Naive thymus-derived CD4-positive, alpha-beta T cell (primary cell): ENCODE data around the gene RARRES2. TPM values are rescaled to one million over a fixed set of nuclear protein-coding genes. Genes with fewer than 3 reads are reported as not detected.

Experiments
- ATAC-seq: fragments of 150-1000 bp; cut with Tn5 transposase; 2 replicates; pipeline ENCODE4 v1.10.0; 2021; ENCODE audit warnings: mild to moderate bottlenecking, moderate library complexity
- CTCF ChIA-PET: fragments of 350-600 bp; sonication (Branson Sonifier 250); formaldehyde crosslinking; loops from one replicate; lab custom pipeline; 2021; ENCODE audit warnings: antibody characterized with exemption; lab: Charles Lee
- POLR2A ChIA-PET: fragments of 350-600 bp; sonication (Branson Sonifier 250); formaldehyde crosslinking; loops from one replicate; lab custom pipeline; 2021; ENCODE audit warnings: antibody characterized with exemption, inconsistent platforms; lab: Charles Lee
- DNase-seq, 9 donors: peaks; one replicate each; pipeline versions ENCODE4 v3.0.0 to v3.0.0-alpha.2; 2020 to 2022; ENCODE audit warnings: mixed read lengths in 1 of 9
- H3K27ac ChIP-seq: one replicate; pipeline ENCODE4 v1.7.0; 2013; ENCODE audit warnings: mild to moderate bottlenecking, low read depth, low read length, moderate library complexity
- H3K27me3 ChIP-seq, 2 donors: one replicate each; pipeline ENCODE4 v1.7.0; 2013; ENCODE audit warnings: low read length in 2 of 2, mild to moderate bottlenecking in 2 of 2, moderate library complexity in 2 of 2; ENCODE audit not compliant: control insufficient read depth in 2 of 2, insufficient read depth in 2 of 2
- H3K36me3 ChIP-seq, 3 experiments: 1 replicate in 2 of 3; 2 replicates in 1 of 3; pipeline ENCODE4 v1.7.0; 2013; ENCODE audit warnings: low read length in 3 of 3, mild to moderate bottlenecking in 3 of 3, moderate library complexity in 1 of 3; ENCODE audit not compliant: insufficient read depth in 3 of 3, control insufficient read depth in 2 of 3
- H3K4me1 ChIP-seq, 2 donors: one replicate each; pipeline ENCODE4 v1.7.0; 2013; ENCODE audit warnings: low read length in 2 of 2, mild to moderate bottlenecking in 2 of 2, moderate library complexity in 1 of 2; ENCODE audit not compliant: control insufficient read depth in 2 of 2, insufficient read depth in 2 of 2
- H3K4me3 ChIP-seq: 2 replicates; pipeline ENCODE4 v1.7.0; 2013; ENCODE audit warnings: mild to moderate bottlenecking, low read length
- H3K9me3 ChIP-seq, 3 experiments: 1 replicate in 2 of 3; 2 replicates in 1 of 3; pipeline ENCODE4 v1.7.0; 2013; ENCODE audit warnings: low read length in 3 of 3; ENCODE audit not compliant: control insufficient read depth in 2 of 3
- H3K27ac Mint-ChIP-seq, 9 donors: one replicate each; pipeline ENCODE4 v1.8.0; 2020 to 2022; ENCODE audit warnings: mixed read lengths in 9 of 9, mild to moderate bottlenecking in 8 of 9, moderate library complexity in 5 of 9, inconsistent platforms in 2 of 9
- H3K27me3 Mint-ChIP-seq, 5 donors: one replicate each; pipeline ENCODE4 v1.8.0; 2021 to 2022; ENCODE audit warnings: mixed read lengths in 5 of 5, mild to moderate bottlenecking in 1 of 5
- H3K36me3 Mint-ChIP-seq, 5 donors: one replicate each; pipeline ENCODE4 v1.8.0; 2020 to 2022; ENCODE audit warnings: mixed read lengths in 5 of 5, mild to moderate bottlenecking in 3 of 5, inconsistent platforms in 1 of 5
- H3K4me1 Mint-ChIP-seq, 7 donors: one replicate each; pipeline ENCODE4 v1.8.0; 2020 to 2022; ENCODE audit warnings: mixed read lengths in 7 of 7, mild to moderate bottlenecking in 3 of 7, inconsistent platforms in 1 of 7
- H3K4me3 Mint-ChIP-seq, 10 donors: one replicate each; pipeline ENCODE4 v1.8.0; 2020 to 2022; ENCODE audit warnings: mild to moderate bottlenecking in 10 of 10, mixed read lengths in 10 of 10, moderate library complexity in 6 of 10, inconsistent platforms in 2 of 10
- H3K9me3 Mint-ChIP-seq, 11 donors: one replicate each; pipeline ENCODE4 v1.8.0; 2020 to 2022; ENCODE audit warnings: mixed read lengths in 11 of 11, mild to moderate bottlenecking in 4 of 11, inconsistent platforms in 1 of 11, moderate library complexity in 1 of 11
- intact Hi-C, 2 donors: fragments of 100-400 bp; cut with micrococcal nuclease; formaldehyde crosslinking; loops; one replicate each; pipeline ENCODE4 v1.15.1; 2023
- polyA plus RNA-seq, 2 donors: library from polyadenylated mRNA; unstranded; fragments of 300-500 nt; fragmentation: Illumina TruSeq; gene quantifications; one replicate each; pipeline ENCODE4 v1.2.3, GENCODE V29; 2021
- total RNA-seq, 6 experiments: library from RNA in 5 of 6; stranded (reverse) in 5 of 6; gene quantifications; 1 replicate in 5 of 6; 2 replicates in 1 of 6; pipeline ENCODE4 v1.2.3 and lab custom pipeline; 2021 to 2026

Gene RARRES2
- total and polyA plus RNA-seq, 7 experiments from 2014 or later: 0.38 TPM; not detected in 6

DNA sequence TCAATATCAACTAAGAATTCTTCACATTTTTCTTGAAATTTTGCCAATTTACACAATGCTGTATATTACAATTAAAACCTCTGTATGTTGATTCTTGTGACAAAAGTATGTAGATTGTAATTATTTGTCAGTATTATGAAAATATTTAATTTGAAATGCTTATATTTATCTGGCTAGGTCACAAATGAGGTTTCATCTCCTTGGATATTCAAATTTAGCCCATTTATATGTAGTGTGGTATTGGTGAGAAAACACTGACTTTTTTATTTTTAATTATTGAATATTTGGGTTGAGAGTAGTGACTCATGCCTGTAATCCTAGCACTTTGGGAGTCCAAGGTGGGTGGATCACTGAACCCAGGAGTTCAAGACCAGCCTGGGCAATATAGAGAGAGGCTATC is 2.9 kb upstream of the RARRES2 start:
- H3K36me3 Mint-ChIP-seq: peaks cover 0 to 15% (median 3%) of the 10 kb centered on the region in 5 donors
- POLR2A ChIA-PET: interaction anchor here (0.6 kb wide), 1 partner anchor 743 kb away, joined by 3 read pairs; no protein-coding TSS in a partner anchor
- H3K4me3 Mint-ChIP-seq: no peak overlapping the region
- Histone ChIP-seq H3K9me3 (peaks cover 0 to 4% (median 0%) of the 10 kb centered on the region in 3 experiments), H3K27ac (no peak overlapping the region), H3K4me1 (no peaks in the 10 kb centered on the region), H3K27me3 (no peaks in the 10 kb centered on the region), H3K36me3 (no peaks in the 10 kb centered on the region), H3K4me3 (no peak overlapping the region)
- no peak for DNase-seq
- CTCF ChIA-PET: interaction anchor here (0.6 kb wide), 3 partner anchors 11 to 145 kb away, joined by 3 to 4 read pairs (median 3); no protein-coding TSS in a partner anchor
- H3K9me3 Mint-ChIP-seq: peaks cover 0 to 20% (median 6%) of the 10 kb centered on the region in 11 donors
- intact Hi-C loops: no loop called here
- H3K4me1 Mint-ChIP-seq: peaks cover 0 to 13% (median 6%) of the 10 kb centered on the region in 7 donors
- H3K27ac Mint-ChIP-seq: no peak overlapping the region
- ATAC-seq: no peak
- peaks cover 6 to 70% (median 32%) of the 10 kb centered on the region in 5 donors for H3K27me3 Mint-ChIP-seq

DNA sequence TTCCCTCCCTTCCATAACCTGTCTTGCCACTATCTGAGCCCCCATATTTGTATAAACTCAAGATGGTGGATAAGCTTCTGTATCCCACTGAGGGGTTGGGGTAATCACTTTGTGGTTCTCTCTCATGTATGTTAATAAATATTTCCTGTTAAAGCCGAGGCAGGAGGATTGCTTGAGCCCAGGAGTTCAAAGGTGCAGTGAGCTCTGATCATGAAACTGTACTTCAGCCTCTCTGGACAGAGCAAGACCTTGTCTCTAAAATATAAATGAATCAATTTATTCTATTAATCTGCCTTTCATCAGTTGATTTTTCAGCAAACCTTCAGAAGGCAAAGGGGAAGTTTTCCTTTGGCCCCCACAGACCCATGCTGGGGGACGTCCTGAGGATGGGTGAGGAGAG is 1.8 kb upstream of the RARRES2 start:
- peaks cover 0 to 4% (median 0%) of the 10 kb centered on the region in 3 experiments for H3K9me3 ChIP-seq
- H3K27me3 Mint-ChIP-seq: peaks cover 6 to 65% (median 32%) of the 10 kb centered on the region in 5 donors
- DNase-seq (no peak), ATAC-seq (no peak)
- no peak overlapping the region for H3K4me3 ChIP-seq
- peaks cover 0 to 20% (median 6%) of the 10 kb centered on the region in 11 donors for H3K9me3 Mint-ChIP-seq
- no peaks in the 10 kb centered on the region for H3K27me3 ChIP-seq
- ChIA-PET POLR2A (no interaction called here), CTCF (no interaction called here)
- peaks cover 0 to 13% (median 6%) of the 10 kb centered on the region in 7 donors for H3K4me1 Mint-ChIP-seq
- peaks cover 0 to 15% (median 3%) of the 10 kb centered on the region in 5 donors for H3K36me3 Mint-ChIP-seq
- no peak overlapping the region for H3K4me3 Mint-ChIP-seq
- intact Hi-C loops: no loop called here
- H3K27ac Mint-ChIP-seq: no peak overlapping the region
- no peaks in the 10 kb centered on the region for H3K36me3 ChIP-seq
- H3K27ac ChIP-seq: no peak overlapping the region
- no peaks in the 10 kb centered on the region for H3K4me1 ChIP-seq

- Histone ChIP-seq H3K4me3 (no peak overlapping the region), H3K27ac (no peak overlapping the region), H3K36me3 (peaks cover 0 to 6% (median 0%) of the 10 kb centered on the region in 3 experiments), H3K4me1 (no peaks in the 10 kb centered on the region), H3K27me3 (no peaks in the 10 kb centered on the region), H3K9me3 (peaks cover 0 to 4% (median 0%) of the 10 kb centered on the region in 3 experiments)
- DNase-seq (no peak), ATAC-seq (no peak)
- peaks cover 4 to 15% (median 10%) of the 10 kb centered on the region in 5 donors for H3K36me3 Mint-ChIP-seq
- POLR2A ChIA-PET: no interaction called here
- H3K4me3 Mint-ChIP-seq: peak overlapping the region in 1 of 10 donors; percentile 63
- no peak overlapping the region for H3K27ac Mint-ChIP-seq
- peaks cover 0 to 20% (median 6%) of the 10 kb centered on the region in 11 donors for H3K9me3 Mint-ChIP-seq
- H3K27me3 Mint-ChIP-seq: peaks cover 6 to 61% (median 32%) of the 10 kb centered on the region in 5 donors
- intact Hi-C loops: no loop called here
- CTCF ChIA-PET: no interaction called here
- peaks cover 0 to 13% (median 6%) of the 10 kb centered on the region in 7 donors for H3K4me1 Mint-ChIP-seq
Observed at GRCh38 chr7:150342121-150342408, 636 bp upstream of the RARRES2 start.

DNA sequence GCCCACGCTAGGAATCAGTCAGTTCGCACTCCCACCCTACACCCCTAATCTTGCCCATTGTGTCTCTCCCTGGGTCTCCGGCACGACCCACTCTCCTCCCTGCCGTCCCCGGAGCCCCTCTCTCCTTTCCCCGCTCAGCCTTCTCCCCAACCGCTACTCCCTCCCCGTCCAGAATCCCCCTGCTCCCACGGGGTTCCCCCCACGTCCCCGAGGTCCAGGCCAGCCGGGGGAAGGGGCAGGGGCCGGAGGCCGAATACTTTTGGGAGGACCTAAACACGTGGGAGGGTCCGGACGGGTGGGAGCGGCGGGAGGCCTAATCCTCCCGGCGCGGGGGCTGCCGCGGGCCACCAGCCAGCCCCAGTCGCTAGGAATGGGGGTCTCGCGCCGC is 560 bp downstream of the RARRES2 start:
- no peaks in the 10 kb centered on the region for H3K27me3 ChIP-seq
- POLR2A ChIA-PET: no interaction called here
- Mint-ChIP-seq H3K4me1 (peaks cover 0 to 12% (median 6%) of the 10 kb centered on the region in 7 donors), H3K9me3 (peaks cover 0 to 20% (median 6%) of the 10 kb centered on the region in 11 donors), H3K27me3 (peaks cover 6 to 54% (median 24%) of the 10 kb centered on the region in 5 donors), H3K4me3 (peak overlapping the region in 4 of 10 donors; percentile 18 to 70 (median 32)), H3K27ac (no peak overlapping the region), H3K36me3 (peaks cover 4 to 14% (median 11%) of the 10 kb centered on the region in 5 donors)
- H3K36me3 ChIP-seq: peaks cover 0 to 9% (median 0%) of the 10 kb centered on the region in 3 experiments
- DNase-seq: no peak
- no peak overlapping the region for H3K27ac ChIP-seq
- CTCF ChIA-PET: no interaction called here
- intact Hi-C loops: no loop called here
- H3K4me1 ChIP-seq: no peaks in the 10 kb centered on the region
- no peak for ATAC-seq
- H3K9me3 ChIP-seq: peaks cover 0 to 4% (median 0%) of the 10 kb centered on the region in 3 experiments
- no peak overlapping the region for H3K4me3 ChIP-seq

GRCh38 chr7:150340024-150340749 is 1.2 kb downstream of the RARRES2 start:
- Histone ChIP-seq H3K36me3 (peaks cover 0 to 9% (median 0%) of the 10 kb centered on the region in 3 experiments), H3K27me3 (no peaks in the 10 kb centered on the region), H3K4me3 (no peak overlapping the region), H3K27ac (no peak overlapping the region), H3K4me1 (no peaks in the 10 kb centered on the region), H3K9me3 (peaks cover 0 to 4% (median 0%) of the 10 kb centered on the region in 3 experiments)
- DNase-seq (no peak), ATAC-seq (no peak)
- Mint-ChIP-seq H3K4me1 (peaks cover 0 to 12% (median 6%) of the 10 kb centered on the region in 7 donors), H3K4me3 (peak overlapping the region in 3 of 10 donors; percentile 7 to 40 (median 10)), H3K36me3 (peaks cover 4 to 15% (median 11%) of the 10 kb centered on the region in 5 donors), H3K27me3 (peaks cover 6 to 49% (median 24%) of the 10 kb centered on the region in 5 donors), H3K27ac (no peak overlapping the region), H3K9me3 (peaks cover 0 to 20% (median 6%) of the 10 kb centered on the region in 11 donors)
- ChIA-PET CTCF (no interaction called here), POLR2A (no interaction called here)
- intact Hi-C loops: no loop called here

GRCh38 chr7:150339409-150339809 is 2.0 kb downstream of the RARRES2 start:
- peak overlapping the region in 2 of 10 donors; percentile 7 to 40 for H3K4me3 Mint-ChIP-seq
- peaks cover 4 to 17% (median 11%) of the 10 kb centered on the region in 5 donors for H3K36me3 Mint-ChIP-seq
- Histone ChIP-seq H3K4me1 (no peaks in the 10 kb centered on the region), H3K27me3 (no peaks in the 10 kb centered on the region), H3K4me3 (no peak overlapping the region), H3K27ac (no peak overlapping the region), H3K9me3 (peaks cover 0 to 4% (median 0%) of the 10 kb centered on the region in 3 experiments), H3K36me3 (peaks cover 0 to 9% (median 0%) of the 10 kb centered on the region in 3 experiments)
- intact Hi-C loops: no loop called here
- no peak for DNase-seq
- POLR2A ChIA-PET: no interaction called here
- H3K9me3 Mint-ChIP-seq: peaks cover 0 to 15% (median 4%) of the 10 kb centered on the region in 11 donors
- peaks cover 6 to 44% (median 24%) of the 10 kb centered on the region in 5 donors for H3K27me3 Mint-ChIP-seq
- H3K4me1 Mint-ChIP-seq: peaks cover 0 to 12% (median 6%) of the 10 kb centered on the region in 7 donors
- H3K27ac Mint-ChIP-seq: no peak overlapping the region
- ATAC-seq: no peak
- CTCF ChIA-PET: no interaction called here
